ENCODE results near the gene EYA2.
A peak's percentile ranks its signal among the peaks of the same experiment; 100 is the strongest.

Gene EYA2

GRCh38 chr20:46979603-46980241 is 85.1 kb downstream of the EYA2 start:
- no peak for DNase-seq (ENCODE audit: low read depth)

GRCh38 chr20:46981184-46981583 is 86.5 kb downstream of the EYA2 start:
- DNase-seq (ENCODE audit: low read depth): no peak

- DNase-seq (ENCODE audit: low read depth): no peak
Measured at GRCh38 chr20:46983466-46983865, 88.8 kb downstream of the EYA2 start.

GRCh38 chr20:46984405-46984804 is 89.8 kb downstream of the EYA2 start:
- DNase-seq (ENCODE audit: low read depth): no peak

GRCh38 chr20:46985250-46985649 is 90.6 kb downstream of the EYA2 start:
- no peak for DNase-seq (ENCODE audit: low read depth)

- no peak for DNase-seq (ENCODE audit: low read depth)
Measured at GRCh38 chr20:46985671-46986070, 91.0 kb downstream of the EYA2 start.

GRCh38 chr20:46987001-46987400 is 92.4 kb downstream of the EYA2 start:
- DNase-seq (ENCODE audit: low read depth): no peak

GRCh38 chr20:46990017-46990595 is 95.5 kb downstream of the EYA2 start:
- no peak for DNase-seq (ENCODE audit: low read depth)

- DNase-seq (ENCODE audit: low read depth): no peak
Measured at GRCh38 chr20:46990596-46991104, 96.0 kb downstream of the EYA2 start.

GRCh38 chr20:46991168-46991567 is 96.5 kb downstream of the EYA2 start:
- no peak for DNase-seq (ENCODE audit: low read depth)

GRCh38 chr20:46991880-46992639 is 97.4 kb downstream of the EYA2 start:
- no peak for DNase-seq (ENCODE audit: low read depth)

- no peak for DNase-seq (ENCODE audit: low read depth)
Measured at GRCh38 chr20:46992640-46993035, 98.0 kb downstream of the EYA2 start.

- no peak for DNase-seq (ENCODE audit: low read depth)
Measured at GRCh38 chr20:46993465-46994095, 98.9 kb downstream of the EYA2 start.

GRCh38 chr20:46994341-46994740 is 99.7 kb downstream of the EYA2 start:
- peak; percentile 1 for DNase-seq (ENCODE audit: low read depth)

- no peak for DNase-seq (ENCODE audit: low read depth)
Measured at GRCh38 chr20:46995561-46996142, 101.0 kb downstream of the EYA2 start.

- DNase-seq (ENCODE audit: low read depth): no peak
Measured at GRCh38 chr20:46997187-46997586, 102.5 kb downstream of the EYA2 start.

- DNase-seq (ENCODE audit: low read depth): no peak
Measured at GRCh38 chr20:46998477-46999240, 104.0 kb downstream of the EYA2 start.

- DNase-seq (ENCODE audit: low read depth): no peak
Measured at GRCh38 chr20:46999801-47000465, 105.3 kb downstream of the EYA2 start.

- no peak for DNase-seq (ENCODE audit: low read depth)
Measured at GRCh38 chr20:47003223-47003622, 108.6 kb downstream of the EYA2 start.

- DNase-seq (ENCODE audit: low read depth): no peak
Measured at GRCh38 chr20:47004179-47004578, 109.5 kb downstream of the EYA2 start.
